ENCODE data around the gene ST7.

GRCh38 chr7:117082647-117083046 is 129.3 kb downstream of the ST7 start:
- TF ChIP-seq EZH2phosphoT487 (IDR thresholded peaks at IDR 0.05; ENCODE audit: low read depth, severe bottlenecking, unreplicated experiment) (no peak), CTCF (IDR thresholded peaks at IDR 0.05; ENCODE audit: poor library complexity) (no peak), EZH2 (IDR thresholded peaks at IDR 0.05; ENCODE audit: borderline replicate concordance) (no peak)

All from hepatocyte (in vitro differentiated cells).